PC-3 (cell line): Measurements from ENCODE around the gene FURIN.

ENCODE experiments used
- EZH2 ChIP-seq: fragments of 300-600 bp; sonication (generic); IDR thresholded peaks from one replicate; pipeline ENCODE4 v1.6.1; 2017; ENCODE audit warnings: antibody characterized with exemption, mild to moderate bottlenecking, low read length; ENCODE audit not compliant: unreplicated experiment
- EZH2phosphoT487 ChIP-seq: fragments of 300-600 bp; sonication (generic); IDR thresholded peaks from 2 replicates; pipeline ENCODE4 v1.6.1; 2018; ENCODE audit warnings: mild to moderate bottlenecking, antibody characterized with exemption, low read length, borderline replicate concordance
- TF ChIP-seq, protein P1 (sequence below): fragments of 300-600 bp; sonication (generic); conservative IDR thresholded peaks from 2 replicates; pipeline ENCODE4 v1.5.1; 2017; ENCODE audit warnings: antibody characterized with exemption, low read depth, mild to moderate bottlenecking, low read length

DNA sequence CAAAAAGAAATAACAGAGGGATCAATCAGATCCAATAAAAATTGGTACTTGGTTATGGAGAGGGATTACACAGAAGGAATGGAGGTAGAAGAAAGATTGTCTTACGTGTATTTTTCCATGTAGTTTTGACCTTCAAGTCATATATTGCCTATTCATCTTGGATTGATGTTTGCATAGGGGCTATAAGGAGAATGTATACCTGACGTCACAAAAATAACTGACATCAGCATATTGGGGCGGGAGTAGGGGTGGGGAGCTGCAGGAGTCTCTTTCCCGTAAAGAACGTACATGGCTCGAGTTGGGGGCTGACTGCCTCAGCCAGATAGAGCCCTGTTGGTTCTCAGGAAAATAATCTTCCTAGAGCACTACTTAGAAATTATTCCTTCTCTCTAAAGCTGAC lies 5.9 kb upstream of the FURIN start:
- TF ChIP-seq, protein P1, sequence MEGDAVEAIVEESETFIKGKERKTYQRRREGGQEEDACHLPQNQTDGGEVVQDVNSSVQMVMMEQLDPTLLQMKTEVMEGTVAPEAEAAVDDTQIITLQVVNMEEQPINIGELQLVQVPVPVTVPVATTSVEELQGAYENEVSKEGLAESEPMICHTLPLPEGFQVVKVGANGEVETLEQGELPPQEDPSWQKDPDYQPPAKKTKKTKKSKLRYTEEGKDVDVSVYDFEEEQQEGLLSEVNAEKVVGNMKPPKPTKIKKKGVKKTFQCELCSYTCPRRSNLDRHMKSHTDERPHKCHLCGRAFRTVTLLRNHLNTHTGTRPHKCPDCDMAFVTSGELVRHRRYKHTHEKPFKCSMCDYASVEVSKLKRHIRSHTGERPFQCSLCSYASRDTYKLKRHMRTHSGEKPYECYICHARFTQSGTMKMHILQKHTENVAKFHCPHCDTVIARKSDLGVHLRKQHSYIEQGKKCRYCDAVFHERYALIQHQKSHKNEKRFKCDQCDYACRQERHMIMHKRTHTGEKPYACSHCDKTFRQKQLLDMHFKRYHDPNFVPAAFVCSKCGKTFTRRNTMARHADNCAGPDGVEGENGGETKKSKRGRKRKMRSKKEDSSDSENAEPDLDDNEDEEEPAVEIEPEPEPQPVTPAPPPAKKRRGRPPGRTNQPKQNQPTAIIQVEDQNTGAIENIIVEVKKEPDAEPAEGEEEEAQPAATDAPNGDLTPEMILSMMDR: no peak
- TF ChIP-seq EZH2 (no peak), EZH2phosphoT487 (no peak)
